Measurements from ENCODE around the gene SLC7A8. TPM values are rescaled to one million over a fixed set of nuclear protein-coding genes. Genes with fewer than 3 reads are reported as not detected.

Gene SLC7A8
- total and polyA plus RNA-seq, 9 donors = 45.9 to 161 (median 95.4) TPM

DNA sequence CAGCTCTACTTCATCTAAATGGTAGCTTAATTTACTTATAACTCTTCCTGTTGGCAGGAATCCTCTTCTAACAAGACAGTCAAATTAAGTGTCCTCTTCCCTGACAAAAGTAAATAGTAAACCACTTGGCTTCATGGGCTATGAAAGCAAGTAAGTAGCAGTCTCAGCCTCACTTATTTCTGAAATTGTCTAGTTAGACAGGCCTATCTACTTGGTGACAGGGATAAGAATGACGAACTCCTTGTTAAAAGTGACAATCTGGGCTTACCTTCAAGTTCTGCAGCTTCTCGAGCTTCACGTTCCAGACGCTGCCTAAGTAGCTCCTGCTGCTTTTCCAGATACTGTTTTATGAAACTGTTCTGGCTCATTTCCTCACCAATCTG, 93.2 kb downstream of the SLC7A8 start:
- Histone ChIP-seq H3K9me3 (no peaks in the 10 kb centered on the region), H3K27ac (no peak overlapping the region), H3K27me3 (no peaks in the 10 kb centered on the region), H3K36me3 (no peaks in the 10 kb centered on the region), H3K4me1 (ENCODE audit: insufficient read depth) (peaks cover 3% of the 10 kb centered on the region), H3K4me3 (no peak overlapping the region)
- TF ChIP-seq POLR2A (IDR thresholded peaks at IDR 0.05) = no peak
- TF ChIP-seq CTCF (IDR thresholded peaks at IDR 0.05) = no peak
- TF ChIP-seq EP300 (IDR thresholded peaks at IDR 0.05) = no peak
- intact Hi-C loops (cut with DNase I) = no loop called here
- WGBS, 3 donors = 41 to 53% (median 51%) methylated on average over 4 of the region's 4 CpGs
- no peak for DNase-seq

DNA sequence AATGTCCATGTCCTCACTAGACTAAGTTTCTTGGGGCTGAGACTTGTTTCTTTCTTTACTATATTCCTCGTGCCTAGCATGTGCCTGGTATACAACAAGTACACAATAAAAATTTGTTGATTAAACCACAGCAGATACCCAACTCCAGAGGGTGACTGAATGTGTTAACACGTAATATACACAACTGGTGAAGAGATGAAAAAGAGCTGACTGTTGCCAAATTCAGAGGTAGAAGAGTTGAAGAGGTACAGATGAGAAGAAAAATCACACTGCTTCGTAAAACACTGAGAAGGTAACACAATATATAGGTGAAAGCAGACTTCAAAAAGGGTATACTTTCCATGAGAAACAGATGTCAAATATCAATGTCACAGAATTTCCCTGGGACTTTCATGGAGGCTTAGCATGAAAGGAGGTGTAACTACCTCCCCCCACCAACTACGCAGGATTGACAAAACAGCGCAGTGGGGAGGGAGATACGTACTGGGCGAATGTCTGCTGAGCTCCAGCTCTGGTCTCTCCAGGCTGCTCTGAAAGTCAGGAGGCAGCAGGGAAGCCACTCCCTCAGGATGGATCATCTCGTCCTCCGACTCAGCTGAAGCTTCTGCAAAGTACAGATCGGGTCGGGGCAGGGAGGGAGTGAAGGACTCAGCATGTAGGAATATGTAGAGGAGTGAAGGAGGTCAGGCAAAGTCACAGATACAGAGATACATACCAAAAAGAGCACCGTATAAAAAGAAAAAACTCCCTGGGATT, 93.8 kb downstream of the SLC7A8 start:
- no peak overlapping the region for H3K27ac ChIP-seq
- peaks cover 3% of the 10 kb centered on the region for H3K4me1 ChIP-seq (ENCODE audit: insufficient read depth)
- H3K9me3 ChIP-seq = no peaks in the 10 kb centered on the region
- intact Hi-C loops (cut with DNase I) = no loop called here
- WGBS, 3 donors = 70 to 74% (median 72%) methylated on average over 12 of the region's 12 CpGs
- H3K36me3 ChIP-seq = no peaks in the 10 kb centered on the region
- no peaks in the 10 kb centered on the region for H3K27me3 ChIP-seq
- TF ChIP-seq POLR2A (IDR thresholded peaks at IDR 0.05) (no peak), EP300 (IDR thresholded peaks at IDR 0.05) (no peak), CTCF (IDR thresholded peaks at IDR 0.05) (no peak)
- H3K4me3 ChIP-seq = no peak overlapping the region
- no peak for DNase-seq

DNA sequence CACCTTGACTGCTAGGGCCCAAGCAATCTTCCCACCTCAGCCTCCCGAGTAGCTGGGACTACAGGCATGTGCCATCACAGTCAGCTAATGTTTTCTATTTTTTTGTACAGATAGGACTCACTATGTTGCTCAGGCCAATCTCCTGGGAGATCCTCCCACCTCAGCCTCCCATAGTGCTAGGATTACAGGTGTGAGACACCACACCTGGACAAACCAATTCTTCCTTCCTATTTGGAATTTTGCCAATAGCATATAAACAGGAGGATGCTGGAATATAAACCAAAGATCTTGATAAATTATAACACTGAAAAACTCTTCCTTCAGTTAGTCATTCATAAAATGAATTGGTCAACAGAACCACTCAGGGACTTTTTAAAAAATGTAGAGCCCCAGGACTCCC, 96.9 kb downstream of the SLC7A8 start:
- Histone ChIP-seq H3K27me3 (no peaks in the 10 kb centered on the region), H3K36me3 (no peaks in the 10 kb centered on the region), H3K27ac (no peak overlapping the region), H3K4me1 (ENCODE audit: insufficient read depth) (no peaks in the 10 kb centered on the region), H3K9me3 (no peaks in the 10 kb centered on the region), H3K4me3 (no peak overlapping the region)
- TF ChIP-seq CTCF (IDR thresholded peaks at IDR 0.05) (no peak), POLR2A (IDR thresholded peaks at IDR 0.05) (no peak), EP300 (IDR thresholded peaks at IDR 0.05) (no peak)
- DNase-seq = no peak
- intact Hi-C loops (cut with DNase I) = no loop called here
- 80 to 96% (median 95%) methylated on average over 1 of the region's 1 CpG for WGBS, 3 donors

DNA sequence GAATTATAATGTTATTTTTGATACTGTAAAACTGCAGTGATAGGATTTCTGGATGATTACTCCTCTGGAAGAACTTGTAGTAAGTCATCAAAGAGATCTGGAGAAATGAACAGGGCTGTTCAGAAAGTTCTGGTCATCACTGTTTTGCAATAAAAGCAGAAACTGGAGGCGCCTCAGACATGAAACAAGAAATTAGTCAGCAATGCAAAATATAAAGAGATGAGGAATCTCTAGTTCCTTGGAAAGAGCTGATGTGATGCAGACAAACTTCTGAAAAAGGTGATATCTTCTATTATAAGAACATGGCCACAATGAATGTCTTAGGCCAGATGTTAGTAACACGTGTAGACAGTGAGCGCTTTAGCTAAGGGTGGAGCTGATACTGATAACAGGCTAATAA, 98.0 kb downstream of the SLC7A8 start:
- no peak overlapping the region for H3K4me3 ChIP-seq
- TF ChIP-seq POLR2A (IDR thresholded peaks at IDR 0.05) (no peak), CTCF (IDR thresholded peaks at IDR 0.05) (no peak), EP300 (IDR thresholded peaks at IDR 0.05) (no peak)
- H3K27me3 ChIP-seq = no peaks in the 10 kb centered on the region
- H3K36me3 ChIP-seq = no peaks in the 10 kb centered on the region
- H3K9me3 ChIP-seq = no peaks in the 10 kb centered on the region
- no peaks in the 10 kb centered on the region for H3K4me1 ChIP-seq (ENCODE audit: insufficient read depth)
- DNase-seq = no peak
- no peak overlapping the region for H3K27ac ChIP-seq
- intact Hi-C loops (cut with DNase I) = no loop called here
- WGBS, 3 donors = 53 to 61% (median 57%) methylated on average over 3 of the region's 3 CpGs
